K562 (cell line): ENCODE measurements around the gene PRPF6. TPM values are rescaled to one million over a fixed set of nuclear protein-coding genes. Genes with fewer than 3 reads are reported as not detected.

Source experiments
- ATAC-seq: fragments of 200-7000 bp; cut with Tn5 transposase; 3 replicates; pipeline ENCODE4 v1.9.1; 2020; ENCODE audit warnings: moderate library complexity
- BruUV-seq: library from RNA; stranded (reverse); fragments of 400-500 nt; replicated peaks from 2 replicates; lab custom pipeline; 2021; lab: Mats Ljungman, UMichigan
- CTCF ChIA-PET: fragments of 300-600 bp; formaldehyde crosslinking; extraction: SDS; loops from one replicate; lab custom pipeline; 2021; ENCODE audit warnings: low intra/inter-chr PET ratio; lab: Yijun Ruan, JAX
- POLR2A ChIA-PET: fragments of 300-600, 350-650 bp; sonication (Branson Sonifier 250); formaldehyde crosslinking; extraction: SDS; loops from one replicate; lab custom pipeline; 2021; ENCODE audit warnings: antibody characterized with exemption, inconsistent platforms; lab: Yijun Ruan, JAX
- DNase-seq, 4 experiments: peaks; one replicate each; pipeline versions ENCODE4 v3.0.0 to v3.0.0-alpha.2; 2011 to 2018; ENCODE audit warnings: low spot score in 3 of 4, mixed read lengths in 3 of 4; ENCODE audit errors: extremely low read depth in 1 of 4
- FAIRE-seq: peaks from 2 replicates; lab custom pipeline; 2011; peaks lifted over from hg19 to GRCh38; lab: Jason Lieb, UNC
- H2AFZ ChIP-seq: 2 replicates; pipeline ENCODE4 v1.6.0; 2011; ENCODE audit warnings: low read depth, low read length, control low read depth, inconsistent platforms
- H3K27ac ChIP-seq: fragments of 200-600 bp; 3 replicates; pipeline ENCODE4 v1.8.0; 2011; ENCODE audit warnings: low read depth, mild to moderate bottlenecking, control low read depth, inconsistent platforms, low read length, moderate library complexity, mixed read lengths; ENCODE audit errors: extremely low read depth
- H3K27me3 ChIP-seq, 2 experiments: fragments of 300-600 bp in 1 of 2; 2 replicates in 1 of 2; 3 replicates in 1 of 2; pipeline versions ENCODE4 v1.6.0 to v1.8.0; 2011; ENCODE audit warnings: inconsistent platforms in 2 of 2, low read length in 2 of 2, mild to moderate bottlenecking in 1 of 2, mixed read lengths in 1 of 2, moderate library complexity in 1 of 2; ENCODE audit not compliant: control insufficient read depth in 2 of 2, insufficient read depth in 2 of 2
- H3K36me3 ChIP-seq: fragments of 300-600 bp; 3 replicates; pipeline ENCODE4 v1.8.0; 2011; ENCODE audit warnings: mild to moderate bottlenecking, low read length, inconsistent platforms; ENCODE audit not compliant: control insufficient read depth, insufficient read depth
- H3K4me1 ChIP-seq, 2 experiments: fragments of 200-600 bp in 1 of 2; replicated peaks in 1 of 2; 2 replicates in 1 of 2; 3 replicates in 1 of 2; pipeline versions ENCODE4 v1.5.1 to v1.8.0; 2011; ENCODE audit warnings: inconsistent platforms in 2 of 2, low read length in 2 of 2, mild to moderate bottlenecking in 1 of 2, mixed read lengths in 1 of 2, moderate library complexity in 1 of 2; ENCODE audit not compliant: control insufficient read depth in 2 of 2, insufficient read depth in 2 of 2
- H3K4me2 ChIP-seq: 2 replicates; pipeline ENCODE4 v1.6.1; 2011; ENCODE audit warnings: low read length, control low read depth, inconsistent platforms, mixed read lengths; ENCODE audit not compliant: insufficient read depth
- H3K4me3 ChIP-seq: fragments of 200-600 bp; sonication (generic), shearing (Covaris generic); 2 replicates; pipeline ENCODE4 v1.5.1; 2016; ENCODE audit warnings: control low read depth, inconsistent platforms
- H3K79me2 ChIP-seq: fragments of 200-600 bp; 3 replicates; pipeline ENCODE4 v1.8.0; 2011; ENCODE audit warnings: low read length, inconsistent platforms; ENCODE audit not compliant: control insufficient read depth, insufficient read depth
- H3K9ac ChIP-seq, 2 experiments: 2 replicates each; pipeline versions ENCODE4 v1.6.0 to v1.6.1; 2011; ENCODE audit warnings: low read depth in 2 of 2, low read length in 2 of 2, control low read depth in 1 of 2, inconsistent platforms in 1 of 2, mild to moderate bottlenecking in 1 of 2, mixed read lengths in 1 of 2; ENCODE audit not compliant: insufficient read depth in 1 of 2
- H3K9me1 ChIP-seq: one replicate; pipeline ENCODE4 v1.6.0; 2011; ENCODE audit warnings: inconsistent platforms, mild to moderate bottlenecking, low read length, moderate library complexity; ENCODE audit not compliant: control insufficient read depth, insufficient read depth
- H3K9me3 ChIP-seq: replicated peaks from 2 replicates; pipeline ENCODE4 v1.5.1; 2011; ENCODE audit warnings: low read depth, low read length, inconsistent platforms; ENCODE audit not compliant: control insufficient read depth, insufficient read depth
- H4K20me1 ChIP-seq: replicated peaks from 2 replicates; pipeline ENCODE4 v1.6.1; 2011; ENCODE audit warnings: low read length, inconsistent platforms, mixed read lengths; ENCODE audit not compliant: control insufficient read depth, insufficient read depth
- E2F6 ChIP-seq, 2 experiments: IDR thresholded peaks; 2 replicates each; pipeline ENCODE4 v1.6.1; 2011; ENCODE audit warnings: borderline replicate concordance in 1 of 2, control low read depth in 1 of 2, low read depth in 1 of 2, low read length in 1 of 2, mild to moderate bottlenecking in 1 of 2, mixed read lengths in 1 of 2, moderate library complexity in 1 of 2; ENCODE audit not compliant: insufficient read depth in 1 of 2, insufficient read length in 1 of 2, poor library complexity in 1 of 2, severe bottlenecking in 1 of 2; ENCODE audit errors: extremely low read depth in 1 of 2
- POLR2G ChIP-seq: fragments of 200-400 bp; formaldehyde crosslinking; IDR thresholded peaks from 2 replicates; pipeline ENCODE4 v1.6.1; 2017; ENCODE audit warnings: low read depth, mild to moderate bottlenecking, antibody characterized with exemption, low read length, moderate library complexity
- UBTF ChIP-seq, 2 experiments: IDR thresholded peaks; 2 replicates each; pipeline ENCODE4 v1.6.1; 2012; ENCODE audit warnings: improper control_type of control experiment in 2 of 2, low read depth in 2 of 2, low read length in 2 of 2, borderline replicate concordance in 1 of 2
- WGBS: fragments of 100-300 bp; shearing (Covaris generic); methylation state at CpG from one replicate; pipeline ENCODE4 v1.1.6; 2016; ENCODE audit warnings: low coverage, mixed read lengths; ENCODE audit not compliant: insufficient coverage; ENCODE audit errors: missing lambda C conversion rate; 5-methylcytosine and 5-hydroxymethylcytosine counted together
- in situ Hi-C: fragments of 300-500 bp; cut with MboI; formaldehyde crosslinking; loops from 4 replicates; pipeline ENCODE4 v1.15.0; 2018; ENCODE audit warnings: inconsistent platforms, mixed read lengths
- intact Hi-C: fragments of 100-400 bp; cut with micrococcal nuclease; formaldehyde crosslinking; loops from 2 replicates; pipeline ENCODE4 v1.14.2; 2022
- polyA plus RNA-seq, 8 experiments: library from polyadenylated mRNA; depleted of rRNA in 4 of 8; stranded (reverse) in 5 of 8; unstranded in 3 of 8; fragments of >200 nt; fragmentation: Nextera tagmentation in 2 of 8; fragmentation: Illumina TruSeq in 1 of 8; extraction: Ambion mirVana in 2 of 8; extraction: Trizol in 1 of 8; gene quantifications; 2 replicates each; pipeline versions ENCODE4 v1.2.1 to v1.2.3, GENCODE V29; 2011 to 2014; ENCODE audit warnings: inconsistent platforms in 1 of 8, missing spikeins in 1 of 8
- total RNA-seq, 7 experiments: library from RNA; depleted of rRNA in 6 of 7; stranded (reverse); fragments of >200 nt in 6 of 7; fragmentation: Illumina TruSeq in 2 of 7; extraction: Trizol in 2 of 7; gene quantifications; 2 replicates each; pipeline versions ENCODE4 v1.2.1 to v1.2.3, GENCODE V29; 2011 to 2021; ENCODE audit warnings: low replicate concordance in 1 of 7
- TF ChIP-seq, protein P1 (sequence below): fragments of 450-650 bp; IDR thresholded peaks from 2 replicates; pipeline ENCODE4 v1.6.1; 2016; ENCODE audit warnings: mild to moderate bottlenecking, moderate library complexity

PRPF6 gene
- total and polyA plus RNA-seq, 9 of the 15 experiments (the other 6 are each of a cell fraction or from before 2014, with no cell fraction given), result 4.2 to 83.2 (median 59.9) TPM

DNA sequence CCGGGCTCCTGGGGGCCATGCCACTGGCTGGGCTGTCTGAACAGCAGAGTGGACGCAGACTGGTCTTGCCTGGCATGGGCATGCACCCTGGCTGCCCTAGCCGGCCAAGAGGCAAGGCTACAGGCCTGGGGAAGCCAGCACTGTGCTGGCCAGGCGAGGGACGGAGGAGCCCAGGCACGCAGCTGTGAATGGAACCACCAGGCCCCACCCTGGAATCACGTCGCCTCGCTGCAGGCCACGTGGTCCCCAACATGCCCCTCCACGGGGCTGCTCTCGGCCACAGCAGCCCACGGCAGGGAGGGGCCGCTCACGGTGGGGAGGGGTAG is 28.8 kb upstream of the PRPF6 start:
- FAIRE-seq (no peak), DNase-seq (no peak), ATAC-seq (no peak)
- Histone ChIP-seq H3K36me3 (peaks cover 35% of the 10 kb centered on the region; the same call in 1 of the 3 replicates), H3K27me3 (no peaks in the 10 kb centered on the region), H4K20me1 (peaks cover 61% of the 10 kb centered on the region), H3K4me3 (no peak overlapping the region), H3K9ac (peak overlapping the region in 1 of 2 experiments; percentile 55; a peak in 2 of 4 replicates), H3K9me3 (no peaks in the 10 kb centered on the region), H3K79me2 (peaks cover 87% of the 10 kb centered on the region), H3K4me1 (peaks cover 25 to 93% of the 10 kb centered on the region in 2 experiments), H3K9me1 (peaks cover 21% of the 10 kb centered on the region), H2AFZ (no peak overlapping the region), H3K27ac (no peak overlapping the region), H3K4me2 (no peak overlapping the region)
- intact Hi-C loops, result no loop called here
- 91% methylated on average over 13 of the region's 15 CpGs for WGBS
- ChIA-PET CTCF (no interaction called here), POLR2A (interaction anchor here (0.7 kb wide), 1 partner anchor 88 kb away, joined by 3 read pairs; no protein-coding TSS in a partner anchor)
- in situ Hi-C loops, result no loop called here
- no TSS peak for BruUV-seq
- TF ChIP-seq E2F6 (IDR thresholded peaks at IDR 0.05; ENCODE audit: borderline replicate concordance in 1 of 2, extremely low read depth in 1 of 2, insufficient read depth in 1 of 2, insufficient read length in 1 of 2, low read depth in 1 of 2, low read length in 1 of 2, poor library complexity in 1 of 2, severe bottlenecking in 1 of 2) (no peak), UBTF (IDR thresholded peaks at IDR 0.05; ENCODE audit: borderline replicate concordance in 1 of 2, low read depth in 2 of 2, low read length in 2 of 2) (no peak), POLR2G (peak; percentile 50)
- TF ChIP-seq, protein P1, sequence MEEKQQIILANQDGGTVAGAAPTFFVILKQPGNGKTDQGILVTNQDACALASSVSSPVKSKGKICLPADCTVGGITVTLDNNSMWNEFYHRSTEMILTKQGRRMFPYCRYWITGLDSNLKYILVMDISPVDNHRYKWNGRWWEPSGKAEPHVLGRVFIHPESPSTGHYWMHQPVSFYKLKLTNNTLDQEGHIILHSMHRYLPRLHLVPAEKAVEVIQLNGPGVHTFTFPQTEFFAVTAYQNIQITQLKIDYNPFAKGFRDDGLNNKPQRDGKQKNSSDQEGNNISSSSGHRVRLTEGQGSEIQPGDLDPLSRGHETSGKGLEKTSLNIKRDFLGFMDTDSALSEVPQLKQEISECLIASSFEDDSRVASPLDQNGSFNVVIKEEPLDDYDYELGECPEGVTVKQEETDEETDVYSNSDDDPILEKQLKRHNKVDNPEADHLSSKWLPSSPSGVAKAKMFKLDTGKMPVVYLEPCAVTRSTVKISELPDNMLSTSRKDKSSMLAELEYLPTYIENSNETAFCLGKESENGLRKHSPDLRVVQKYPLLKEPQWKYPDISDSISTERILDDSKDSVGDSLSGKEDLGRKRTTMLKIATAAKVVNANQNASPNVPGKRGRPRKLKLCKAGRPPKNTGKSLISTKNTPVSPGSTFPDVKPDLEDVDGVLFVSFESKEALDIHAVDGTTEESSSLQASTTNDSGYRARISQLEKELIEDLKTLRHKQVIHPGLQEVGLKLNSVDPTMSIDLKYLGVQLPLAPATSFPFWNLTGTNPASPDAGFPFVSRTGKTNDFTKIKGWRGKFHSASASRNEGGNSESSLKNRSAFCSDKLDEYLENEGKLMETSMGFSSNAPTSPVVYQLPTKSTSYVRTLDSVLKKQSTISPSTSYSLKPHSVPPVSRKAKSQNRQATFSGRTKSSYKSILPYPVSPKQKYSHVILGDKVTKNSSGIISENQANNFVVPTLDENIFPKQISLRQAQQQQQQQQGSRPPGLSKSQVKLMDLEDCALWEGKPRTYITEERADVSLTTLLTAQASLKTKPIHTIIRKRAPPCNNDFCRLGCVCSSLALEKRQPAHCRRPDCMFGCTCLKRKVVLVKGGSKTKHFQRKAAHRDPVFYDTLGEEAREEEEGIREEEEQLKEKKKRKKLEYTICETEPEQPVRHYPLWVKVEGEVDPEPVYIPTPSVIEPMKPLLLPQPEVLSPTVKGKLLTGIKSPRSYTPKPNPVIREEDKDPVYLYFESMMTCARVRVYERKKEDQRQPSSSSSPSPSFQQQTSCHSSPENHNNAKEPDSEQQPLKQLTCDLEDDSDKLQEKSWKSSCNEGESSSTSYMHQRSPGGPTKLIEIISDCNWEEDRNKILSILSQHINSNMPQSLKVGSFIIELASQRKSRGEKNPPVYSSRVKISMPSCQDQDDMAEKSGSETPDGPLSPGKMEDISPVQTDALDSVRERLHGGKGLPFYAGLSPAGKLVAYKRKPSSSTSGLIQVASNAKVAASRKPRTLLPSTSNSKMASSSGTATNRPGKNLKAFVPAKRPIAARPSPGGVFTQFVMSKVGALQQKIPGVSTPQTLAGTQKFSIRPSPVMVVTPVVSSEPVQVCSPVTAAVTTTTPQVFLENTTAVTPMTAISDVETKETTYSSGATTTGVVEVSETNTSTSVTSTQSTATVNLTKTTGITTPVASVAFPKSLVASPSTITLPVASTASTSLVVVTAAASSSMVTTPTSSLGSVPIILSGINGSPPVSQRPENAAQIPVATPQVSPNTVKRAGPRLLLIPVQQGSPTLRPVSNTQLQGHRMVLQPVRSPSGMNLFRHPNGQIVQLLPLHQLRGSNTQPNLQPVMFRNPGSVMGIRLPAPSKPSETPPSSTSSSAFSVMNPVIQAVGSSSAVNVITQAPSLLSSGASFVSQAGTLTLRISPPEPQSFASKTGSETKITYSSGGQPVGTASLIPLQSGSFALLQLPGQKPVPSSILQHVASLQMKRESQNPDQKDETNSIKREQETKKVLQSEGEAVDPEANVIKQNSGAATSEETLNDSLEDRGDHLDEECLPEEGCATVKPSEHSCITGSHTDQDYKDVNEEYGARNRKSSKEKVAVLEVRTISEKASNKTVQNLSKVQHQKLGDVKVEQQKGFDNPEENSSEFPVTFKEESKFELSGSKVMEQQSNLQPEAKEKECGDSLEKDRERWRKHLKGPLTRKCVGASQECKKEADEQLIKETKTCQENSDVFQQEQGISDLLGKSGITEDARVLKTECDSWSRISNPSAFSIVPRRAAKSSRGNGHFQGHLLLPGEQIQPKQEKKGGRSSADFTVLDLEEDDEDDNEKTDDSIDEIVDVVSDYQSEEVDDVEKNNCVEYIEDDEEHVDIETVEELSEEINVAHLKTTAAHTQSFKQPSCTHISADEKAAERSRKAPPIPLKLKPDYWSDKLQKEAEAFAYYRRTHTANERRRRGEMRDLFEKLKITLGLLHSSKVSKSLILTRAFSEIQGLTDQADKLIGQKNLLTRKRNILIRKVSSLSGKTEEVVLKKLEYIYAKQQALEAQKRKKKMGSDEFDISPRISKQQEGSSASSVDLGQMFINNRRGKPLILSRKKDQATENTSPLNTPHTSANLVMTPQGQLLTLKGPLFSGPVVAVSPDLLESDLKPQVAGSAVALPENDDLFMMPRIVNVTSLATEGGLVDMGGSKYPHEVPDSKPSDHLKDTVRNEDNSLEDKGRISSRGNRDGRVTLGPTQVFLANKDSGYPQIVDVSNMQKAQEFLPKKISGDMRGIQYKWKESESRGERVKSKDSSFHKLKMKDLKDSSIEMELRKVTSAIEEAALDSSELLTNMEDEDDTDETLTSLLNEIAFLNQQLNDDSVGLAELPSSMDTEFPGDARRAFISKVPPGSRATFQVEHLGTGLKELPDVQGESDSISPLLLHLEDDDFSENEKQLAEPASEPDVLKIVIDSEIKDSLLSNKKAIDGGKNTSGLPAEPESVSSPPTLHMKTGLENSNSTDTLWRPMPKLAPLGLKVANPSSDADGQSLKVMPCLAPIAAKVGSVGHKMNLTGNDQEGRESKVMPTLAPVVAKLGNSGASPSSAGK, result no peak
